ENCODE measurements around the gene FLNB. TPM values are rescaled to one million over a fixed set of nuclear protein-coding genes. Genes with fewer than 3 reads are reported as not detected.

FLNB gene
- total RNA-seq, 1 donor from 2014 or later, result 115 TPM

GRCh38 chr3:57989646-57990045, 18.6 kb upstream of the FLNB start:
- no peaks in the 10 kb centered on the region for H3K27me3 ChIP-seq
- H3K9me3 ChIP-seq, result no peaks in the 10 kb centered on the region
- H3K4me1 ChIP-seq, result no peaks in the 10 kb centered on the region
- DNase-seq (no peak), ATAC-seq (no peak)
- H3K36me3 ChIP-seq, result no peaks in the 10 kb centered on the region
- H3K4me3 ChIP-seq, result no peak overlapping the region
- H3K27ac ChIP-seq, result no peak overlapping the region
- no peak for TF ChIP-seq CTCF (IDR thresholded peaks at IDR 0.05)
- intact Hi-C loops (cut with DNase I), result no loop called here

- TF ChIP-seq CTCF (IDR thresholded peaks at IDR 0.05), result no peak
- H3K27ac ChIP-seq, result no peak overlapping the region
- H3K9me3 ChIP-seq, result no peaks in the 10 kb centered on the region
- H3K4me3 ChIP-seq, result no peak overlapping the region
- no peak for ATAC-seq
- H3K27me3 ChIP-seq, result no peaks in the 10 kb centered on the region
- intact Hi-C loops (cut with DNase I), result no loop called here
- no peak for DNase-seq
- H3K36me3 ChIP-seq, result no peaks in the 10 kb centered on the region
- H3K4me1 ChIP-seq, result no peaks in the 10 kb centered on the region
Measured at GRCh38 chr3:57992452-57993213, 15.6 kb upstream of the FLNB start.

GRCh38 chr3:57998366-57999283, 9.6 kb upstream of the FLNB start:
- H3K4me1 ChIP-seq, result no peaks in the 10 kb centered on the region
- H3K4me3 ChIP-seq, result no peak overlapping the region
- intact Hi-C loops (cut with DNase I), result no loop called here
- no peaks in the 10 kb centered on the region for H3K9me3 ChIP-seq
- H3K27me3 ChIP-seq, result no peaks in the 10 kb centered on the region
- no peak for TF ChIP-seq CTCF (IDR thresholded peaks at IDR 0.05)
- H3K36me3 ChIP-seq, result no peaks in the 10 kb centered on the region
- H3K27ac ChIP-seq, result no peak overlapping the region
- ATAC-seq (peak; percentile 56), DNase-seq (no peak)

GRCh38 chr3:57999417-58000115, 8.7 kb upstream of the FLNB start:
- no peaks in the 10 kb centered on the region for H3K9me3 ChIP-seq
- intact Hi-C loops (cut with DNase I), result no loop called here
- TF ChIP-seq CTCF (IDR thresholded peaks at IDR 0.05), result no peak
- no peak overlapping the region for H3K4me3 ChIP-seq
- no peaks in the 10 kb centered on the region for H3K27me3 ChIP-seq
- no peak for DNase-seq
- H3K36me3 ChIP-seq, result no peaks in the 10 kb centered on the region
- H3K4me1 ChIP-seq, result no peaks in the 10 kb centered on the region
- no peak overlapping the region for H3K27ac ChIP-seq
- no peak for ATAC-seq

GRCh38 chr3:58000306-58001085, 7.7 kb upstream of the FLNB start:
- no peak for ATAC-seq
- intact Hi-C loops (cut with DNase I), result no loop called here

More at GRCh38 chr3:58000306-58001085, 7.7 kb upstream of the FLNB start:
- Histone ChIP-seq H3K36me3 (no peaks in the 10 kb centered on the region), H3K27me3 (no peaks in the 10 kb centered on the region), H3K9me3 (no peaks in the 10 kb centered on the region), H3K27ac (no peak overlapping the region), H3K4me3 (no peak overlapping the region), H3K4me1 (no peaks in the 10 kb centered on the region)
- TF ChIP-seq CTCF (IDR thresholded peaks at IDR 0.05), result no peak
- no peak for DNase-seq

Data from upper lobe of right lung (tissue), 1 donor.